ES-I3 (cell line): ENCODE results near the gene SELENOM.

Source experiments
- H3K36me3 ChIP-seq: 2 replicates; pipeline ENCODE4 v1.6.1; 2013; ENCODE audit warnings: mild to moderate bottlenecking, low read length, control low read depth, moderate library complexity; ENCODE audit not compliant: insufficient read depth
- H3K4me1 ChIP-seq: 2 replicates; pipeline ENCODE4 v1.6.1; 2013; ENCODE audit warnings: mild to moderate bottlenecking, control low read depth, low read length; ENCODE audit not compliant: insufficient read depth
- H3K9ac ChIP-seq: 2 replicates; pipeline ENCODE4 v1.6.1; 2013; ENCODE audit warnings: low read depth, mild to moderate bottlenecking, low read length, moderate library complexity
- H3K9me3 ChIP-seq: 2 replicates; pipeline ENCODE4 v1.6.1; 2013; ENCODE audit warnings: mild to moderate bottlenecking, low read length, moderate library complexity; ENCODE audit not compliant: control insufficient read depth, insufficient read depth

The SELENOM gene

GRCh38 chr22:31096657-31097279, 10.6 kb downstream of the SELENOM start:
- Histone ChIP-seq H3K9me3 (no peaks in the 10 kb centered on the region), H3K4me1 (peaks cover 7% of the 10 kb centered on the region; the same call in 1 of the 2 replicates), H3K36me3 (no peaks in the 10 kb centered on the region; the same call in 1 of the 2 replicates), H3K9ac (no peak overlapping the region)

DNA sequence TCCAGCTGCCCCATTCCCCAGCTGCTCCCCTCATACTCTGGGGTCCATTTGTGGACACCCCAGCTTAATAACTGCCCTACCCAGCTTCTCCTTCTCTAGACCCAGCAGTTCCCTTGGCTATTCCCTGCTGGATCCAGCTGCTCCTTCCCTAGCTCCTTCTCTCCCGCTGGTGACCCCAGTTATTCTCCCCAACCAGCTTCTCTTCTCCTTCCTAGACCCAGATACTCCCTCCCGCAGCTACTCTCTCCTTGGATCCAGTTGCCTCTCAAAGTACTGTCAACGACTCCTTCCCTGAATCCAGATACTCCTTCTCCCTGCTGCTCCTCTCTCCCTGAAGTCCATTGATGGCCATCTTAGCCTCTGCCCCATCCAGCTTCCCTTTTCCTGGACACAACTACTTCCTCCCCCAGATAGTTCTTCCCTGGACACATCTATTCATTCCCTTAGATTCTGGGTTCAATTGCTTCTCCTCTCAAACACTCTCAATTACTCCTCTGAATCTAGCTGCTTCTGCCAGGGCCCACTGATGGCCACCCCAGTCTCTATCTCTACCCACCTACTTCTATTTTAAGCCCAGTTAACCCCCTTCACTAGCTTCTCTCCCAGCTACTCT, 11.6 kb downstream of the SELENOM start:
- H3K36me3 ChIP-seq: no peaks in the 10 kb centered on the region; the same call in 1 of the 2 replicates
- no peaks in the 10 kb centered on the region for H3K9me3 ChIP-seq
- peaks cover 7% of the 10 kb centered on the region; the same call in 1 of the 2 replicates for H3K4me1 ChIP-seq
- no peak overlapping the region for H3K9ac ChIP-seq

- Histone ChIP-seq H3K9me3 (no peaks in the 10 kb centered on the region), H3K9ac (no peak overlapping the region), H3K36me3 (no peaks in the 10 kb centered on the region; the same call in 1 of the 2 replicates), H3K4me1 (peaks cover 7% of the 10 kb centered on the region; the same call in 1 of the 2 replicates)
Observed at GRCh38 chr22:31094741-31095140, 12.6 kb downstream of the SELENOM start.

DNA sequence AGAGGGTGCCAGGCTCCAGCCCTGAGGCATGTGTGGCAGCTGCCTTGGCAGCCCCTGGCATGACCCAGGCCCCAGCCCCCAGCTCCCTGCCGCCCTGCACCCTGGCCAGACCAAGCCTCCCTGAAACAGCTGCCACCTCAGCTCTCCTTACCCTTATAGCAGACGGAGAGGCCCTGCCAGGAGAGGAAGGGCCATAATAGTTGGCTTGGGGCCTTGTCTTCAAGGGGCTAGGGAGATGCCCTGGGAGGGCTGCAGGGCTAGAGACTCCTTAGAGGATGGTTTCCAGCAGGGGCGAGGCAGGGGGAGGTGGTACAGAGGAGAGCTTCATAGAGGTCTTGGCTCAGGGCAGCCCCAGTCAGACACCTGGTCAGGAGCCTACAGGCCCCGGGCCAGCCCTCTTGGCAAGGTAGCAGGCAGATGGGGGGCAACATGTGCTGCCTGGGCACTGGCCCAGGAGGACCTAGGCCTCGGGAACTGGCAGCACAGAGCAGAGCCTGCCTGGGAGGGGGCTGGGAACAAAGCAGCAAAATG, 13.3 kb downstream of the SELENOM start:
- H3K9me3 ChIP-seq: no peaks in the 10 kb centered on the region
- no peaks in the 10 kb centered on the region; the same call in 1 of the 2 replicates for H3K36me3 ChIP-seq
- no peak overlapping the region for H3K9ac ChIP-seq
- H3K4me1 ChIP-seq: peaks cover 7% of the 10 kb centered on the region; the same call in 1 of the 2 replicates

DNA sequence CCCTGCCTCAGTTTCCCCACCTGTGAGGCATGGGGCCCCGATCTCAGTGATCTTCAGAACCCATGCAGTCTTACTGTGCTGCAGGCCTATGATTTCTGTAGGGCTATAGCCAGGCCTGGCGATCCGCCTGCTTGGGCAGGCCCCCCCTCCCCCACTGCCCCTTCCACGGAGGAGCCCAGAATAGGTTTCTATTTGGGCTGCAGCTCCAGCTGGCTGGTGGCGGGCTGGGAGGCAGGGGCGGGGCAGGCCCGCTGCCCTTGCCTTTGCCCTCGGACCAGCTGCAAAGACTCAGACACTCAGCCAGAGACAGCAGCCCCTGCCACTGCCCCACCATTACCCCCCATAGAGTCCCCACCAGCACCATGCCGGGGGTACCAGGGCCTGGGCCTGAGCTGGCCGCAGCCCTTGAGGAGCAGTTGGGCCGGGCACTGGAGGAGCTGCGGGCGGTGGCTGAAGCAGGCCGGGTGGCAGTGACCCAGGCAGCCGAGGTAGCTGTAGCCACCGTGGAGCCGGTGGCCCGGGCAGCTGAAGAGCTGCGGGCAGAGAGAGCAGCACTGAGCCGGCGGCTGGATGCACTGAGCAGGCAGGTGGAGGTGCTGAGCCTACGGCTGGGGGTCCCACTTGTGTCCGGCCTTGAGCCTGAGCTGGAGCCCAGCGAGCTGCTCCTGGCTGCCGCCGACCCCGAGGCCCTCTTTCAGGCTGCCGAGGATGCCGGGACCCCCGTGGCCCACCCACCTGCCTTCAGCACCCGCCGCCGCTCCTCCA, 14.1 kb downstream of the SELENOM start:
- Histone ChIP-seq H3K36me3 (no peaks in the 10 kb centered on the region; the same call in 1 of the 2 replicates), H3K9ac (no peak overlapping the region), H3K9me3 (no peaks in the 10 kb centered on the region), H3K4me1 (peaks cover 5% of the 10 kb centered on the region; the same call in 1 of the 2 replicates)

GRCh38 chr22:31092161-31092560, 15.2 kb downstream of the SELENOM start:
- Histone ChIP-seq H3K9me3 (no peaks in the 10 kb centered on the region), H3K4me1 (no peaks in the 10 kb centered on the region), H3K36me3 (no peaks in the 10 kb centered on the region; the same call in 1 of the 2 replicates), H3K9ac (no peak overlapping the region)

DNA sequence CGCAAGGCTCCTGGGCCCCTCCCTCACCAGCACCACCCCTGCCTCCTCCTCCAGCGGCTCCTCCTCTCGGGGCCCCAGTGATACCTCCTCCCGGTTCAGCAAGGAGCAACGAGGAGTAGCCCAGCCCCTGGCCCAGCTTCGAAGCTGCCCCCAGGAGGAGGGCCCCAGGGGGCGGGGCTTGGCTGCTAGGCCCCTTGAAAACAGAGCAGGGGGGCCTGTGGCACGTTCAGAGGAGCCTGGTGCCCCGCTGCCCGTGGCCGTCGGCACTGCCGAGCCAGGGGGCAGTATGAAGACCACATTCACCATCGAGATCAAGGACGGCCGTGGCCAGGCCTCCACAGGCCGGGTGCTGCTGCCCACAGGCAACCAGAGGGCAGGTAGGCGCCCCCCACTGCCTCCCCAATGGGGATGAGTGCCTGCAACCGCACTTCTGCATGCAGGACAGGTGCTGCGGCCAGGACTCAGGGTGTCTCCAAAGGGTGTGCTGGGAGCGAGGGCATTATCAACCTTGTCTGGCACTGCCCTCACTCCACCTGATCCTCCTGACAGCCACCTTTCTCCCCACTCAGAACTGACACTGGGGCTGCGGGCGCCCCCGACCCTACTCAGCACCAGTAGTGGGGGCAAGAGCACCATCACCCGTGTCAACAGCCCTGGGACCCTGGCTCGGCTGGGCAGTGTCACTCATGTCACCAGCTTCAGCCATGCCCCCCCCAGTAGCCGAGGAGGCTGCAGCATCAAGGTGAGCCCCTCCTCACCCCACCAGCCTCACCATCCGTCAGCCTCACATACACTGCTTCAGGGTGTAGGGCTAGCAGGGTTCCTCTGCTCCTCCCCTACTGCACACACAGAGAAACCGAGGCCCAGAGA, 16.0 kb downstream of the SELENOM start:
- H3K36me3 ChIP-seq: no peaks in the 10 kb centered on the region; the same call in 1 of the 2 replicates
- H3K4me1 ChIP-seq: no peaks in the 10 kb centered on the region
- no peak overlapping the region for H3K9ac ChIP-seq
- no peaks in the 10 kb centered on the region for H3K9me3 ChIP-seq

DNA sequence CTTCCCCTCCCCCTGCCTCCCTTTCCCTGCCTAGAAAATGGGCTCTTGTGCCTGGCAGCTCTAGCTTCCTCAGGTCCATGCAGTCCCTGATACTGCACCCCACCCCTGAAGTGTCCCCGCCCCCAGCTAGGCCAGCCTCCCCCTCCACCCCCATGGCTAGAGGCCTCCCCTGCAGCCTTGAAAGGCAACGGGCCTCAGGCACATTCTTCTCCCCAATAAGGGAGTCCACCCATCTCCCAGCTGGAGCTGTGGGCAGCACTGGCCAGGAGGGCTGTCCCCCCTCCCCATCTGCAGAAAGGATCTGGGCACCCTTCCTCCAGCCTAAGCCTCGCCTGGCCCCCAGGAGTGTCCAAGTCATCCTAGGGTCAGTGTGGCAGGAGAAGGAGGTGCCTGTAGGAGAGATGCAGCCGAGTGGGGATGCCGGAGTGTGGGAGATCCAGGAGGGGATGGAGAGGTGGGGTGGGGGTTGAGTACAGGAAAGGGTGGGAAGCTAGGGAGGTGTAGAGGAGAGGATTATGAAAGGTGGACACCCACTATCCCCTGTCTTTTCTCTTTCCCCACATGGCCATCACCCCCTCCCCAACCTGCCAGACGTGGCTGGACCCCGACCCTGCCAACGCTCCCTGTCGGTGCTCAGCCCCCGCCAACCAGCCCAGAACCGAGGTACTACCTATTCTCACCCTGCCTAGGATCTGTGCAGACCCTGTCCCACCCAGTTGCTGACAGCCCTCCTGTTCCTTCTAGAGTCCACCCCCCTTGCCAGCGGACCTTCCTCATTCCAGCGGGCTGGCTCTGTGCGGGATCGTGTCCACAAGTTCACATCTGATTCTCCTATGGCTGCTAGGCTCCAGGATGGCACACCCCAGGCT, 16.9 kb downstream of the SELENOM start:
- H3K9me3 ChIP-seq: no peaks in the 10 kb centered on the region
- H3K36me3 ChIP-seq: no peaks in the 10 kb centered on the region; the same call in 1 of the 2 replicates
- H3K4me1 ChIP-seq: peaks cover 5% of the 10 kb centered on the region; the same call in 1 of the 2 replicates
- H3K9ac ChIP-seq: no peak overlapping the region

DNA sequence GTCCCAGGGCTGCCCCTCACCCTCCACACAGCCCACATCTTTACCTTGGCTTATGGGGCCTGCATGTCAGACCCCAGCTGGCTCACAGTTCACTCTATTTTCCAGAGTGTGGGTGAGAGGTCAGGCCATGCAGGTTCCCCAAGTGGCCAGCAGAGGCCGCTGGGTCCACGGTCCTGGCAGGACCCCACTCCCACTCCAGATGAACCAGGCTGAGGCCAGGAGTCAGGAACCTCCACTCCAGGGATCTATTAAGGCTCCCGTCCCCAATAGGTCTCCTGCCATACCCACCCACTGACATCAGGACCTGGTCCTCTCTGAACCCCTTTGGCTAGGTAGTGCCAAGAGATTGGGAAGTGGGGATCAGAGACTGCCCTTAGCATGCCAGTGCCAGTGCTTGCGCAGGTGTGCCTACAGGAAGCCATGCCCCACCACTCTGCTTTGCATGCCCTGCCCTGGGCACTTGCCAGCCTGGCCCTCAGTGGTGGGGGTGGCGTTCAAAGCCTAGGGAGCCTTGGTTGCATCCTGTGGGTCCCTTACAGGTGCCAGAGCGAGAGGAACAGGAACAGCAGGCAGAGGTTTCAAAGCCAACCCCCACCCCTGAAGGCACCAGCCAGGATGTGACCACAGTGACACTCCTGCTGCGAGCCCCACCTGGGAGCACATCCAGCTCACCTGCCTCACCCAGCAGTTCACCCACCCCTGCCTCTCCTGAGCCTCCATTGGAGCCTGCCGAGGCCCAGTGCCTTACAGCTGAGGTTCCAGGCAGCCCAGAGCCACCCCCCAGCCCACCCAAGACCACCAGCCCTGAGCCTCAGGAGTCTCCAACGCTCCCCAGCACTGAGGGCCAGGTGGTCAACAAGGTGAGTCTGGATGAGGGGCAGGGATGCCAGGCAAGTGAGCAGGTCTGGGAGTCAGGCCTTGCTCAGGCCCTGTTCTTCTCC, 17.9 kb downstream of the SELENOM start:
- no peaks in the 10 kb centered on the region for H3K9me3 ChIP-seq
- no peaks in the 10 kb centered on the region for H3K36me3 ChIP-seq
- H3K9ac ChIP-seq: no peak overlapping the region
- peaks cover 5% of the 10 kb centered on the region; the same call in 1 of the 2 replicates for H3K4me1 ChIP-seq

- H3K9ac ChIP-seq: no peak overlapping the region
- H3K4me1 ChIP-seq: peaks cover 9% of the 10 kb centered on the region; the same call in 1 of the 2 replicates
- H3K36me3 ChIP-seq: no peaks in the 10 kb centered on the region
- H3K9me3 ChIP-seq: no peaks in the 10 kb centered on the region
Observed at GRCh38 chr22:31088233-31088986, 19.0 kb downstream of the SELENOM start.

GRCh38 chr22:31087744-31088215, 19.6 kb downstream of the SELENOM start:
- Histone ChIP-seq H3K4me1 (peaks cover 9% of the 10 kb centered on the region; the same call in 1 of the 2 replicates), H3K36me3 (no peaks in the 10 kb centered on the region), H3K9ac (no peak overlapping the region), H3K9me3 (no peaks in the 10 kb centered on the region)
